GM12878 (cell line): Measurements from ENCODE around the gene SF3A1. TPM values are rescaled to one million over a fixed set of nuclear protein-coding genes. Genes with fewer than 3 reads are reported as not detected.

Experiments used
- ATAC-seq: fragments of 200-7000 bp; cut with Tn5 transposase; 3 replicates; pipeline ENCODE4 v1.9.1; 2020; ENCODE audit warnings: mild to moderate bottlenecking, moderate library complexity
- BruUV-seq: library from RNA; stranded (reverse); fragments of 400-500 nt; replicated peaks from 2 replicates; lab custom pipeline; 2021; lab: Mats Ljungman, UMichigan
- CTCF ChIA-PET: fragments of 300-600 bp; sonication (Branson Sonifier 250); formaldehyde crosslinking; extraction: SDS; loops from one replicate; lab custom pipeline; 2021; ENCODE audit warnings: inconsistent platforms; lab: Yijun Ruan, JAX
- POLR2A ChIA-PET: fragments of 350-600 bp; formaldehyde crosslinking; extraction: SDS; loops from one replicate; lab custom pipeline; 2021; ENCODE audit warnings: inconsistent platforms; lab: Charles Lee
- RAD21 ChIA-PET: fragments of 300-600 bp; sonication (Branson Sonifier 250); formaldehyde crosslinking; loops from one replicate; lab custom pipeline; 2023; ENCODE audit warnings: antibody characterized with exemption; ENCODE audit not compliant: unreplicated experiment; lab: Charles Lee
- SMC1A ChIA-PET: fragments of 300-600 bp; sonication (Branson Sonifier 250); formaldehyde crosslinking; loops from one replicate; lab custom pipeline; 2023; ENCODE audit not compliant: unreplicated experiment, uncharacterized antibody; lab: Charles Lee
- DNase-seq: peaks from one replicate; pipeline ENCODE4 v3.0.0-alpha.2; 2011; ENCODE audit warnings: low read depth, low spot score
- FAIRE-seq: peaks from 3 replicates; lab custom pipeline; 2011; peaks lifted over from hg19 to GRCh38; lab: Jason Lieb, UNC
- H2AFZ ChIP-seq: 2 replicates; pipeline ENCODE4 v1.6.0; 2011; ENCODE audit warnings: low read depth, low read length, control low read depth; ENCODE audit not compliant: control insufficient read depth
- H3K27ac ChIP-seq: 2 replicates; pipeline ENCODE4 v1.5.1; 2011; ENCODE audit warnings: control low read depth; ENCODE audit not compliant: control insufficient read depth, insufficient read depth
- H3K27me3 ChIP-seq, 2 experiments: replicated peaks in 1 of 2; 2 replicates each; pipeline versions ENCODE4 v1.6.0 to v1.6.1; 2011; ENCODE audit warnings: low read length in 1 of 2; ENCODE audit not compliant: control insufficient read depth in 2 of 2, insufficient read depth in 2 of 2
- H3K36me3 ChIP-seq, 2 experiments: 2 replicates each; pipeline ENCODE4 v1.5.1; 2011; ENCODE audit warnings: low read length in 1 of 2; ENCODE audit not compliant: control insufficient read depth in 2 of 2, insufficient read depth in 2 of 2
- H3K4me1 ChIP-seq: 2 replicates; pipeline ENCODE4 v1.6.1; 2011; ENCODE audit warnings: mild to moderate bottlenecking, low read length, moderate library complexity, mixed read lengths; ENCODE audit not compliant: control insufficient read depth, insufficient read depth
- H3K4me2 ChIP-seq: 2 replicates; pipeline ENCODE4 v1.6.0; 2011; ENCODE audit warnings: control low read depth; ENCODE audit not compliant: control insufficient read depth, insufficient read depth
- H3K4me3 ChIP-seq: fragments of 200-600 bp; sonication (generic); 2 replicates; pipeline ENCODE4 v1.5.1; 2016
- H3K79me2 ChIP-seq: 2 replicates; pipeline ENCODE4 v1.6.0; 2011; ENCODE audit warnings: low read length; ENCODE audit not compliant: control insufficient read depth, insufficient read depth
- H3K9ac ChIP-seq: 2 replicates; pipeline ENCODE4 v1.8.0; 2011; ENCODE audit warnings: low read length, control low read depth, mixed read lengths; ENCODE audit not compliant: control insufficient read depth, insufficient read depth
- H3K9me3 ChIP-seq: replicated peaks from 3 replicates; pipeline ENCODE4 v1.5.1; 2011; ENCODE audit warnings: mild to moderate bottlenecking, low read length; ENCODE audit not compliant: control insufficient read depth, insufficient read depth
- H4K20me1 ChIP-seq: 2 replicates; pipeline ENCODE4 v1.6.0; 2011; ENCODE audit not compliant: control insufficient read depth, insufficient read depth
- CEBPB ChIP-seq, 2 experiments: fragments of 150-350 bp in 1 of 2; IDR thresholded peaks; 2 replicates each; pipeline ENCODE4 v1.6.1; 2012 to 2014; ENCODE audit warnings: low read depth in 2 of 2, low read length in 2 of 2, borderline replicate concordance in 1 of 2, inconsistent platforms in 1 of 2
- CHD2 ChIP-seq: IDR thresholded peaks from 2 replicates; pipeline ENCODE4 v1.6.1; 2011; ENCODE audit warnings: low read depth, low read length, improper control_type of control experiment, borderline replicate concordance
- IRF4 ChIP-seq: IDR thresholded peaks from 2 replicates; pipeline ENCODE4 v1.6.1; 2011; ENCODE audit warnings: low read depth, low read length
- JUNB ChIP-seq: IDR thresholded peaks from 2 replicates; pipeline ENCODE4 v1.6.1; 2016; ENCODE audit warnings: antibody characterized with exemption, mild to moderate bottlenecking
- MYB ChIP-seq: fragments of 150-350 bp; IDR thresholded peaks from 2 replicates; pipeline ENCODE4 v1.6.1; 2014; ENCODE audit warnings: mild to moderate bottlenecking, low read depth, low read length, borderline replicate concordance
- POLR2AphosphoS2 ChIP-seq: IDR thresholded peaks from 2 replicates; pipeline ENCODE4 v1.6.1; 2011; ENCODE audit warnings: low read depth, mild to moderate bottlenecking, low read length, improper control_type of control experiment, moderate library complexity
- POLR2AphosphoS5 ChIP-seq: IDR thresholded peaks from 2 replicates; pipeline ENCODE4 v1.6.1; 2011; ENCODE audit warnings: mild to moderate bottlenecking, low read length, inconsistent platforms
- RAD51 ChIP-seq: fragments of 450-650 bp; IDR thresholded peaks from 2 replicates; pipeline ENCODE4 v1.6.1; 2016; ENCODE audit warnings: moderate library complexity, mild to moderate bottlenecking, inconsistent platforms
- RB1 ChIP-seq: fragments of 450-650 bp; formaldehyde crosslinking; IDR thresholded peaks from 2 replicates; pipeline ENCODE4 v1.6.1; 2017; ENCODE audit warnings: mild to moderate bottlenecking, borderline replicate concordance
- RFX5 ChIP-seq: IDR thresholded peaks from 2 replicates; pipeline ENCODE4 v1.6.1; 2011; ENCODE audit warnings: low read depth, low read length, improper control_type of control experiment
- SMAD1 ChIP-seq: fragments of 450-650 bp; IDR thresholded peaks from 2 replicates; pipeline ENCODE4 v1.6.1; 2018; ENCODE audit warnings: mild to moderate bottlenecking, low read depth; ENCODE audit not compliant: partially characterized antibody
- SP1 ChIP-seq: IDR thresholded peaks from one replicate; pipeline ENCODE4 v1.6.1; 2011; ENCODE audit warnings: low read depth, low read length
- USF1 ChIP-seq: IDR thresholded peaks from 2 replicates; pipeline ENCODE4 v1.6.1; 2011; ENCODE audit warnings: borderline replicate concordance, low read depth, mild to moderate bottlenecking, moderate library complexity, mixed read lengths, low read length; ENCODE audit not compliant: insufficient read depth; ENCODE audit errors: extremely low read length
- ZBED1 ChIP-seq: IDR thresholded peaks from 2 replicates; pipeline ENCODE4 v1.6.1; 2016; ENCODE audit warnings: borderline replicate concordance
- ZBTB4 ChIP-seq: fragments of 450-650 bp; formaldehyde crosslinking; IDR thresholded peaks from 2 replicates; pipeline ENCODE4 v1.4.0; 2022; ENCODE audit warnings: mild to moderate bottlenecking, moderate library complexity
- ZBTB40 ChIP-seq: fragments of 450-650 bp; IDR thresholded peaks from 2 replicates; pipeline ENCODE4 v1.6.1; 2016; ENCODE audit warnings: mild to moderate bottlenecking, moderate library complexity, borderline replicate concordance
- ZNF384 ChIP-seq: IDR thresholded peaks from 2 replicates; pipeline ENCODE4 v1.6.1; 2012; ENCODE audit warnings: low read depth, mild to moderate bottlenecking, low read length, improper control_type of control experiment, borderline replicate concordance
- WGBS: methylation state at CpG from one replicate; pipeline ENCODE4 v1.1.6; 2016; ENCODE audit warnings: low lambda C conversion rate; ENCODE audit not compliant: insufficient replicate concordance, insufficient coverage; ENCODE audit errors: missing lambda C conversion rate; 5-methylcytosine and 5-hydroxymethylcytosine counted together
- in situ Hi-C: fragments of 300-500 bp; cut with MboI; formaldehyde crosslinking; loops from 9 replicates; pipeline ENCODE4 v1.14.3; 2018; ENCODE audit warnings: mixed read lengths
- intact Hi-C: fragments of 100-400 bp; cut with micrococcal nuclease; formaldehyde crosslinking; loops from one replicate; pipeline ENCODE4 v1.14.2; 2022; ENCODE audit not compliant: unreplicated experiment
- polyA plus RNA-seq, 11 experiments: library from polyadenylated mRNA; depleted of rRNA in 4 of 11; unstranded in 6 of 11; stranded (reverse) in 5 of 11; fragments of >200 nt; fragmentation: Nextera tagmentation in 4 of 11; fragmentation: Illumina TruSeq in 1 of 11; extraction: Ambion mirVana in 4 of 11; extraction: Trizol in 1 of 11; gene quantifications; 1 replicate in 1 of 11; 2 replicates in 10 of 11; pipeline versions ENCODE4 v1.2.1 to v1.2.3, GENCODE V29; 2011 to 2016; ENCODE audit warnings: inconsistent platforms in 2 of 11, missing spikeins in 2 of 11, low read depth in 1 of 11
- total RNA-seq, 4 experiments: library from RNA; depleted of rRNA in 3 of 4; stranded (reverse); fragments of >200 nt in 3 of 4; fragmentation: Illumina TruSeq in 1 of 4; extraction: Trizol in 1 of 4; gene quantifications; 2 replicates each; pipeline versions ENCODE4 v1.2.1 to v1.2.3, GENCODE V29; 2013 to 2021

SF3A1 gene
- total and polyA plus RNA-seq, 10 of the 15 experiments (the other 5 are each of a cell fraction or from before 2014, with no cell fraction given) = 10.4 to 239 (median 46.0) TPM

GRCh38 chr22:30385942-30386341 lies 29.2 kb upstream of the SF3A1 start:
- ChIA-PET SMC1A (interaction anchor here (1.1 to 14.7 kb wide), 3 partner anchors 58 to 122 kb away, joined by 4 to 201 read pairs (median 5); partner anchors contain the start of gene CASTOR1), RAD21 (interaction anchor here (0.9 to 13.8 kb wide), 4 partner anchors 37 to 278 kb away, joined by 3 to 277 read pairs (median 4); partner anchors contain the start of genes CASTOR1 and TBC1D10A), CTCF (interaction anchor here (0.6 to 14.9 kb wide), 10 partner anchors 36 to 1337 kb away, joined by 3 to 436 read pairs (median 3); partner anchors contain the start of gene CASTOR1), POLR2A (no interaction called here)
- DNase-seq (no peak), ATAC-seq (no peak), FAIRE-seq (no peak)
- intact Hi-C loops = loop anchor here (2.0 to 5.0 kb wide), 2 partner anchors 123 to 279 kb away; no protein-coding TSS in a partner anchor
- no peak for TF ChIP-seq RFX5
- no peak for TF ChIP-seq CEBPB (IDR thresholded peaks at IDR 0.05; ENCODE audit: borderline replicate concordance in 1 of 2, low read depth in 2 of 2, low read length in 2 of 2)
- TF ChIP-seq ZBTB4 (CRISPR knock-in tag) = no peak
- no peak for TF ChIP-seq SMAD1
- TF ChIP-seq IRF4 = no peak
- TF ChIP-seq RB1 = no peak
- no peak for TF ChIP-seq POLR2AphosphoS5
- TF ChIP-seq CHD2 = no peak
- TF ChIP-seq ZBTB40 = no peak
- no peak for TF ChIP-seq ZBED1
- TF ChIP-seq SP1 = no peak
- no peak for TF ChIP-seq POLR2AphosphoS2
- no peak for TF ChIP-seq MYB
- TF ChIP-seq RAD51 = no peak
- no peak for TF ChIP-seq JUNB
- no peak for TF ChIP-seq ZNF384
- TF ChIP-seq USF1 = no peak
- Histone ChIP-seq H3K4me3 (no peak overlapping the region), H3K4me2 (no peak overlapping the region), H3K27me3 (no peaks in the 10 kb centered on the region), H3K36me3 (no peaks in the 10 kb centered on the region), H3K27ac (no peak overlapping the region), H3K9me3 (peaks cover 1% of the 10 kb centered on the region; the same call in 2 of the 3 replicates), H2AFZ (no peak overlapping the region), H3K9ac (no peak overlapping the region), H3K4me1 (peaks cover 4% of the 10 kb centered on the region; the same call in 1 of the 2 replicates), H4K20me1 (no peaks in the 10 kb centered on the region), H3K79me2 (no peaks in the 10 kb centered on the region)
- BruUV-seq = TSS peak; percentile 51
- in situ Hi-C loops = loop anchor here (5.0 kb wide), 1 partner anchor 99 kb away; the partner anchor contains the start of gene CASTOR1
- WGBS = 89% methylated on average over 10 of the region's 10 CpGs
